Measurements from ENCODE around the gene CELA1. TPM values are rescaled to one million over a fixed set of nuclear protein-coding genes. Genes with fewer than 3 reads are reported as not detected.
A peak's percentile ranks its signal among the peaks of the same experiment; 100 is the strongest.

CELA1 gene
- total RNA-seq, 1 donor from 2014 or later, result not detected

DNA sequence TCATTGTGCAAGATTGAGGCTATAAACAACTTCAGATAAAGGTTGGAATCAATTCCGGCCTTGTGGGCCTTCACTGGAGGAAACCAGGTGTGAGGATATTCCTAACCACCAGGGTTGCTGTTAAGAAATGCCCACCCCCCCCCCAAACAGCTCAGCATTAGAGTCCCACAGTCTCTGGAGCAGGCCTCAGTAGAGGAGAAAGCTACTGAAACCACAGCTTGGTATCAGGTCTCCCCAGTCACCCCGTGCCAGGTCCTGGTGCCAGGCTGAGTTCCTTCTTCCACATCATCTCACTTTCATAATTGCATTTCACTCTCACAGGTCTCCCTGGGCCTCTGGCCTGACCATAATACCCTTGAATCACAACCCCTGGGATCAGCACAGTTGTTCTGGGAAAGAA lies 32.3 kb upstream of the CELA1 start:
- DNase-seq (ENCODE audit: missing footprints) (no peak), ATAC-seq (no peak)
- intact Hi-C loops (cut with DNase I), result no loop called here

- intact Hi-C loops (cut with DNase I), result no loop called here
- no peak for ATAC-seq
- DNase-seq (ENCODE audit: missing footprints), result no peak
These were observed 30.9 kb upstream of the CELA1 start for GRCh38 chr12:51377099-51377984.

GRCh38 chr12:51374856-51375255 lies 28.4 kb upstream of the CELA1 start:
- DNase-seq (ENCODE audit: missing footprints) (no peak), ATAC-seq (no peak)
- intact Hi-C loops (cut with DNase I), result no loop called here

- intact Hi-C loops (cut with DNase I), result no loop called here
- DNase-seq (ENCODE audit: missing footprints), result no peak
- ATAC-seq, result no peak
These were observed 27.9 kb upstream of the CELA1 start for GRCh38 chr12:51374361-51374760.

DNA sequence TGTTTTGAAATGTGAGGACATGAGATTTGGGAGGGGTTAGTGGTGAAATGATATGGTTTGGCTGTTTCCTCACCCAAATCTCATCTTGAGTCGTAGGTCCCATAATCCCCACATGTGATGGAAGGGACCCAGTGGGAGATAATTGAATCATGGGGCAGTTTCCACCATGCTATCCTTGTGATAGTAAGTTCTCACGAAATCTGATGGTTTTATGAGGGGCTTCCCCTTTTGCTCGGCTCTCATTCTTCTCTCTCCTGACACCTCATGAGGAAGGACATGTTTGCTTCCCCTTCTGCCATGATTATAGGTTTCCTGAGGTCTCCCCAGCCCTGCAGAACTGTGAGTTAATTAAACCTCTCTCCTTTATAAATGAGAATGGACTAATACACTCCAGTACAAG lies 26.7 kb upstream of the CELA1 start:
- intact Hi-C loops (cut with DNase I), result no loop called here
- DNase-seq (ENCODE audit: missing footprints), result no peak
- no peak for ATAC-seq

DNA sequence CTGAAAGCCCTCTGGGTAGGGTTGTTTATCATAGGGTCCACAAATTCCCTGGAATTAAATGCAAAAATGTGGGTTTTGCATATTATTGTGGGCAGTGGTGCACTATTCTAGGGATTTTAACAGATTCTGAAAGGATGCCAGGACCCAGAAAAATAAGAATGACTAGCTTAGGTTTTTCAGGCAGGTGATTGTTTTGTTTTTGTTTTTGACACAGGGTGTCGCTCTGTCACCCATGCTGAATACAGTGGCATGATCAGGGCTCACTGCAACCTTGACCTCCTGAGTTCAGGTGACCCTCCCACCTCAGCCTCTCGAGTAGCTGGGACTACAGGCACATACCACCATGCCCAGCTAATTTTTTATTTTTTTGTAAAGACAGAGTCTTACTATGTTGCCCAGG lies 25.5 kb upstream of the CELA1 start:
- no peak for DNase-seq (ENCODE audit: missing footprints)
- intact Hi-C loops (cut with DNase I), result no loop called here
- ATAC-seq, result no peak

- ATAC-seq (peak; percentile 64), DNase-seq (ENCODE audit: missing footprints) (no peak)
These were observed 24.9 kb upstream of the CELA1 start for GRCh38 chr12:51371295-51371953.

GRCh38 chr12:51370667-51371066 lies 24.2 kb upstream of the CELA1 start:
- intact Hi-C loops (cut with DNase I), result no loop called here
- ATAC-seq, result no peak
- DNase-seq (ENCODE audit: missing footprints), result no peak

More at GRCh38 chr12:51371295-51371953, 24.9 kb upstream of the CELA1 start:
- intact Hi-C loops (cut with DNase I), result no loop called here

GRCh38 chr12:51369581-51369980 lies 23.1 kb upstream of the CELA1 start:
- intact Hi-C loops (cut with DNase I), result no loop called here
- ATAC-seq, result no peak
- no peak for DNase-seq (ENCODE audit: missing footprints)

DNA sequence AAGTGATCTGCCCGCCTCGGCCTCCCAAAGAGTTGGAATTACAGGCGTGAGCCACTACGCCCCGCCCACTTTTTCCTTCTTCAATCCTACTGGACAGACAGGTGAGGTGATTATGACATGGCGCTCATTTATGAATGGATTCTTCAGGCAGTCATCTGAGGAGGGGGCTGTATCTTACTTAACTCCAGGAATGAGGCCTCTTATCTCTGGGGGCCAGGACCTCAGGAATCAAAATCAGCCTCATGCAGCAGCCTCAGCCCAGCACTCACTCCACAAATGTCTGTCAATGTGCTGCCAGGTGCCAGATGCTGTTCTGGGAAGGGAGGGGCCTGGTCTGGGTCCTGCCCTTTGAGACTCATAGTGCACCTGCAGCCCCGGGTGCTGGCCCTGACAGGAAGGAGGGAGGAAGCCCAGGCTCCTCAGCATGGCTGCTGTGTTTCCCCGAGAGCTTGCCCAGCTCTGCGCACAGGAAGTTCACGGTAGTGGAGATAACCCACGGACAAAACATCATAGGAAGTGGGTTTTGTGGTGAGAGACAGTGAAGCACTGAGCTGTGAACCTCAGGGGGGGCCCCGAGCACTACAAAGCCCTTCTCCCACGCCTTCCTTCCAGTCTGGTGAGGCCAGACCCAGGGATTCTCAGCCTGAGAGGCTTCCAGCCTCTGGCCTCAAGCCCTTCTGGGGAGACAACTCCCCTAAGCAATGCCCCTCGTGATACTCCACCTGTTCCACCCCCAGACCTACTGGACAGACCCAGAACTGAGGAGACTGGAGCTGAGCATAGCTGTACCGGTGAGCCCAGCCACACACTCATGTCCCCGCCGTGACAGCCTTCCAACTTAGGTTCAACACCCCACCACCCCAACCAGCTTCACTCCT lies 22.4 kb upstream of the CELA1 start:
- ATAC-seq (peak; percentile 29), DNase-seq (ENCODE audit: missing footprints) (no peak)
- intact Hi-C loops (cut with DNase I), result no loop called here

DNA sequence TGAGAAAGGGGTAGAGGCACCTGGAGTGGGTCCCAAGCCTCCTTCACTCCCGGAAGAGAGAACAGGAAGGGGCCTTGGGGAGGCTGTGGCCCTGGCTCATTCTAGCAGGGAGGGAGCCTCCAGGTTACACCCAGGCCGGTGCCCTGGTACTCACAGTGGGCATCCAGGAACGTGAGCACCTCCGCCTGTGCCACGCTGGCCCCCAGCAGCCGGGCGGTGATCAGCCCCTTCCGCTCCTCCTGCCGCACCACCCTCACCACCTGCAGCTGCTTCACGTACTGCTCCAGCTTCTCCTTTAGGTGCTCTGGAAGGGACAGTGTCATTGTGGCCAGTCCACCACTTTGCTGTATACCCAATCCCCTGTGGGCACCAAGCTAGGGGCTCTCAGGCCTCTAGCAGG lies 18.8 kb upstream of the CELA1 start:
- DNase-seq (ENCODE audit: missing footprints), result no peak
- no peak for ATAC-seq
- intact Hi-C loops (cut with DNase I), result no loop called here

GRCh38 chr12:51364001-51364400 lies 17.5 kb upstream of the CELA1 start:
- DNase-seq (ENCODE audit: missing footprints) (no peak), ATAC-seq (no peak)
- intact Hi-C loops (cut with DNase I), result no loop called here

DNA sequence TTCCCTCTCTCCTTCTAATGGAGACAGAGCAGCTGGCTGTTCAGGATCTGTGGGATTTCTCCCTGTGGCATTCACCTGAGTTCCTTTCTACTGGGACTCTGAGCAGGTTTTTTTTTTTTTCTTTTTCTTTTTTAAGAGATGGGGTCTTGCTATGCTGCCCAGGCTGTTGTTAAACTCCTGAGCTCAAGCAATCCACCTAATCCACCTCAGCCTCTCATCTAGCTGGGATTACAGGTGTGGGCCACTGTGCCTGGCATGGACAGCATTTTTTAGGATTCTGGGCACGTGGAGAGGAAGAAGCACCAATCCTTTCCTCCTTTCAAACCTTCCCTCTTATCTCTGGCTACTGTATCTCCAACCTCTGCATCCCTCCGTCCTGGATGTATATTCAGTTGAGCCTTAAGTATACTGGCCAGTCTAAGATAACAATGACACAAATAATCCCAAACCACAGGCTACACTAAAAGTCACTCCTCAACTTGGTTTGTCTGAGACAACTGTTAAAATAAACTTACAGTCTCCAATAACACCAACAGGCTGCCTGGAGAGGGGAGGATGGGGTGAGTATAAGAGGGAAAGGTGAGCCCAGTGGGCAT lies 16.4 kb upstream of the CELA1 start:
- intact Hi-C loops (cut with DNase I), result no loop called here
- DNase-seq (ENCODE audit: missing footprints) (no peak), ATAC-seq (no peak)

DNA sequence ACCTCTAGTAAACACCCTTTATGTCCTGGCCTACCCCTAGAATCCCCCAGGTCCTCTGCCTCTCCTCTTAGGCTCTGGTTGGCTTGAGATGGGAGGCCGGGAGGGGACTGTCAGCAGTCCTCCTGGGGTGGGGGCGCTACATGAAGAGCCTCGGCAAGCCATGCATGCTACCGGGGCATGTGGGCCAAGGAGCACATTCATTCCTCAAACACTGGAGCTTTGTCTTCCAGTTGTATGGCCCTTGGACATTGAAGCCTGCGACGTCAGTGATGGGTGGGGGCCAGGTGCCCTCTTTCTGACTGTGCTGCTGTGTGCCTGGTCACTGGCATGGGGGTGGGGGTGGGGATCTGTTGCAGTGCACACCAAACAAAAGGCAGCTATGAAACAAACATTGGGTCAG lies 15.8 kb upstream of the CELA1 start:
- DNase-seq (ENCODE audit: missing footprints) (no peak), ATAC-seq (no peak)
- intact Hi-C loops (cut with DNase I), result no loop called here

GRCh38 chr12:51361161-51362016 lies 14.9 kb upstream of the CELA1 start:
- ATAC-seq (no peak), DNase-seq (ENCODE audit: missing footprints) (no peak)
- intact Hi-C loops (cut with DNase I), result no loop called here

GRCh38 chr12:51360315-51360714 lies 13.8 kb upstream of the CELA1 start:
- intact Hi-C loops (cut with DNase I), result no loop called here
- DNase-seq (ENCODE audit: missing footprints) (no peak), ATAC-seq (no peak)

- ATAC-seq (no peak), DNase-seq (ENCODE audit: missing footprints) (no peak)
- intact Hi-C loops (cut with DNase I), result no loop called here
These were observed 13.4 kb upstream of the CELA1 start for GRCh38 chr12:51359851-51360250.

- ATAC-seq (no peak), DNase-seq (ENCODE audit: missing footprints) (no peak)
- intact Hi-C loops (cut with DNase I), result no loop called here
These were observed 12.0 kb upstream of the CELA1 start for GRCh38 chr12:51358496-51358895.

Measured in Right ventricle myocardium inferior (tissue), 1 donor.